Neural crest cell (in vitro differentiated cells): Measurements from ENCODE around the gene CASP2. TPM values are rescaled to one million over a fixed set of nuclear protein-coding genes. Genes with fewer than 3 reads are reported as not detected.

Experiments
- DNase-seq: peaks from one replicate; pipeline ENCODE4 v3.0.0; 2021; ENCODE audit warnings: low read depth, mixed read lengths, low spot score
- H3K27ac Mint-ChIP-seq: one replicate; pipeline ENCODE4 v1.8.0; 2021; ENCODE audit warnings: mild to moderate bottlenecking, mixed read lengths; ENCODE audit not compliant: unreplicated experiment
- H3K27me3 Mint-ChIP-seq: 2 replicates; pipeline ENCODE4 v1.8.0; 2021; ENCODE audit warnings: low read depth, mild to moderate bottlenecking, mixed read lengths
- H3K36me3 Mint-ChIP-seq: 2 replicates; pipeline ENCODE4 v1.8.0; 2021; ENCODE audit warnings: low read depth, mild to moderate bottlenecking, mixed read lengths
- H3K4me1 Mint-ChIP-seq: 2 replicates; pipeline ENCODE4 v1.8.0; 2021; ENCODE audit warnings: mixed read lengths
- H3K4me3 Mint-ChIP-seq: one replicate; pipeline ENCODE4 v1.8.0; 2021; ENCODE audit warnings: mild to moderate bottlenecking, mixed read lengths
- H3K9me3 Mint-ChIP-seq: 2 replicates; pipeline ENCODE4 v1.8.0; 2021; ENCODE audit warnings: mixed read lengths
- total RNA-seq: library from RNA; stranded (reverse); gene quantifications from 2 replicates; pipeline ENCODE4 v1.2.1, GENCODE V29; 2021
- TF ChIP-seq, protein P1 (sequence below): fragments of 200-600 bp; sonication (generic); conservative IDR thresholded peaks from 2 replicates; pipeline ENCODE4 v1.5.0; 2021; ENCODE audit warnings: antibody characterized with exemption, mild to moderate bottlenecking

The CASP2 gene
- total RNA-seq, 1 donor from 2014 or later = 76.2 TPM

DNA sequence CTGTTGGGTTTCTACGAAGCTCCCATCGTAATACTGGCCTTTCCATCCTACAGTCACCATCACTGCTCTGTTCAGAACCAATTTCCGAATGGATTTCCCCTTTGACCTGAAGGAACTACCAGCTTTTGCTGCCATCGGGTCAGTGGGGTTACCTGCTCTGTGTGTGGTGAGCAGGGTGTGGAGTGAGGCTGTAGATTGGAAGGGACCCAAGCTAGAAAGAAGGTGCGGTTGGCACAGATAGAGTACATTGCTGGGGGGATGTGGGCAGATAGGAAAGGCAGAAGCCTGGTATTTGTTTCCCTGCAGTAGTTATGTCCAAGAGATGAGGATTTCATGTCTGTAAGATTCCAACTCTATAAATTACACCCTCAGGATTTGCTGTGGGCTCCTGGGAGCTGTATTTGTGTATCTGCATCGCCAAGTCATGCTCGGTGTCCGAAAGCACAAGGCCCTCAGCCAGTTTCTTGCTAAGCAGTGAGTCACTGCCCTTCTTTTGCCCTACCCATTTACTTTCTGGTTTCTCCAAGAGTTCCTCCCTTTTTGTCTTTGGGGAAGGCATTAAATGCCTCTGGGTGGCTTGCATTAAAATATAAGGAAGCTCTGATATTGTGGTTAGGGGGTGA is 43.1 kb downstream of the CASP2 start:
- no peak for DNase-seq
- no peaks in the 10 kb centered on the region for H3K36me3 Mint-ChIP-seq
- no peaks in the 10 kb centered on the region for H3K4me1 Mint-ChIP-seq
- no peak overlapping the region for H3K4me3 Mint-ChIP-seq
- no peak overlapping the region for H3K27ac Mint-ChIP-seq
- peaks cover 4% of the 10 kb centered on the region for H3K27me3 Mint-ChIP-seq
- TF ChIP-seq, protein P1, sequence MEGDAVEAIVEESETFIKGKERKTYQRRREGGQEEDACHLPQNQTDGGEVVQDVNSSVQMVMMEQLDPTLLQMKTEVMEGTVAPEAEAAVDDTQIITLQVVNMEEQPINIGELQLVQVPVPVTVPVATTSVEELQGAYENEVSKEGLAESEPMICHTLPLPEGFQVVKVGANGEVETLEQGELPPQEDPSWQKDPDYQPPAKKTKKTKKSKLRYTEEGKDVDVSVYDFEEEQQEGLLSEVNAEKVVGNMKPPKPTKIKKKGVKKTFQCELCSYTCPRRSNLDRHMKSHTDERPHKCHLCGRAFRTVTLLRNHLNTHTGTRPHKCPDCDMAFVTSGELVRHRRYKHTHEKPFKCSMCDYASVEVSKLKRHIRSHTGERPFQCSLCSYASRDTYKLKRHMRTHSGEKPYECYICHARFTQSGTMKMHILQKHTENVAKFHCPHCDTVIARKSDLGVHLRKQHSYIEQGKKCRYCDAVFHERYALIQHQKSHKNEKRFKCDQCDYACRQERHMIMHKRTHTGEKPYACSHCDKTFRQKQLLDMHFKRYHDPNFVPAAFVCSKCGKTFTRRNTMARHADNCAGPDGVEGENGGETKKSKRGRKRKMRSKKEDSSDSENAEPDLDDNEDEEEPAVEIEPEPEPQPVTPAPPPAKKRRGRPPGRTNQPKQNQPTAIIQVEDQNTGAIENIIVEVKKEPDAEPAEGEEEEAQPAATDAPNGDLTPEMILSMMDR = no peak
- H3K9me3 Mint-ChIP-seq = no peaks in the 10 kb centered on the region

DNA sequence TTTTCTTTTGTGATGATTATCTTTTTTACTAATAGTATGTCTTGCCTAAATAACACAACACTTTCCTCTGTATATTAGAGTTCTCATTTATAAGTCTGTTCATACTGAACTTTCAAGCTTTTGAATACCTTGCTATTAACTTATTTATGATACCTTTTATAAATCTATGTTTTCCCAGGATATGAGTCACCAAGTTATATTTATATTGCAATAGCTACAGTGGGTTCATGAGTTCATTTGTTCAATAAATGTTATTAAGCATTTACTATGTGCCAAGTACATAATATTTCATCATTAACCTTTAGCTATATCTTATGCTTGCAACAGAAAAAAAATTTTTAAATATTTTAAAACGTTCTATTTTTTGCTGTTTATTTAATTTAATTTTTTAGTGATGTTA is 46.1 kb downstream of the CASP2 start:
- DNase-seq = no peak
- Mint-ChIP-seq H3K36me3 (no peaks in the 10 kb centered on the region), H3K9me3 (no peaks in the 10 kb centered on the region), H3K27ac (no peak overlapping the region), H3K27me3 (peaks cover 8% of the 10 kb centered on the region), H3K4me3 (no peak overlapping the region), H3K4me1 (no peaks in the 10 kb centered on the region)
- TF ChIP-seq, protein P1 = no peak

DNA sequence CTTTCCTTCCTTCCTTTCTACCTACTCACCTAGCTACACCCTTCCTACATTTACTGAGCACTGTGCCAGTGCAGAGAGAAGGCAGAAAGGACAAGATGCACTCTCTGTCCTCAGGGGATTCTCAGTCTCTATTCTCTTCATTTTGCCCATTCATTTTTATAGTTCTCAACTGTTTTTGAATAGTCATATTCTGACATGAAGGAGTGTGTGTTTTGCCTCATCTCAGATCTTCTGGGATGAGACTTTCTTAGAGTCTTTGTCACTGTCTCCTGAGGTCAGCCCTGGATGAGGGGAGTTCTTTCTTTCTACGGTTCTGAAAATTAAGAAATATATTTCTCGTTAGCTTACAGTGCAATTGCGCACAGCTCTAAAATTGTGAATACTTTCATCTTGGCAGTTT is 49.1 kb downstream of the CASP2 start:
- no peaks in the 10 kb centered on the region for H3K9me3 Mint-ChIP-seq
- H3K4me3 Mint-ChIP-seq = no peak overlapping the region
- TF ChIP-seq, protein P1 = no peak
- H3K4me1 Mint-ChIP-seq = no peaks in the 10 kb centered on the region
- H3K27ac Mint-ChIP-seq = no peak overlapping the region
- H3K27me3 Mint-ChIP-seq = peaks cover 11% of the 10 kb centered on the region
- H3K36me3 Mint-ChIP-seq = no peaks in the 10 kb centered on the region
- DNase-seq = no peak

DNA sequence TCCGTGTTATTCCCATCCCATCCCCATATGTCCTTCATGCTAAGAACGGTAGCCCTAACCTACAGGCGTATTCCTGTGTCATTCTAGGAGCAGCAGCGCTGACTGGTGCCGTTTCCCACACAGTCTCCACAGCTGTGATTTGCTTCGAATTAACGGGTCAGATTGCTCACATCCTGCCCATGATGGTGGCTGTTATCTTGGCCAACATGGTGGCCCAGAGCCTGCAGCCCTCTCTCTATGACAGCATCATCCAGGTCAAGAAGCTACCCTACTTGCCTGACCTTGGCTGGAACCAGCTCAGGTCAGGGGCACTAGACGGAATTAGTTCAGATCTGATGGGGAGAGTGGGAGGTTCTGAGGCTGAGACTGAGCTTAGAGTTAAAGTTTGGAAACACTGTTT is 53.7 kb downstream of the CASP2 start:
- TF ChIP-seq, protein P1 = no peak
- Mint-ChIP-seq H3K9me3 (no peaks in the 10 kb centered on the region), H3K4me3 (no peak overlapping the region), H3K27me3 (peaks cover 24% of the 10 kb centered on the region), H3K27ac (no peak overlapping the region), H3K4me1 (peaks cover 9% of the 10 kb centered on the region), H3K36me3 (no peaks in the 10 kb centered on the region)
- no peak for DNase-seq

DNA sequence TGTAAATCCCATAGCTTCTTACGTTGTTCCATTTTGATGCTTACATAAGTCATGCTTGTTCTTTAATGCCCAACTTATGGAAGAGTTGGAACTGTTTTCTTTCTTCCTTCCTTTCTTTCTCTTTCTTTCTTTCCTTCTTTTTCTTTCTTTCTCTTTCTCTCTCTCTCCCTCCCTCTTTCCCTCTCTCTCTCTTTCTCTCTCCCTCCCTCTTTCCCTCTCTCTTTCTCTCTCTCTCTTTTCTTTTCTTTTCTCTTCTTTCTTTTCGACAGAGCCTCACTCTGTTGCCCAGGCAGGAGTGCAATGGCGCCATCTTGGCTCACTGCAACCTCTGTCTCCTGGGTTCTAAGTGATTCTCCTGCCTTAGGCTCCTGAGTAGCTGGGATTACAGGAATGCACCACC is 55.4 kb downstream of the CASP2 start:
- H3K36me3 Mint-ChIP-seq = no peaks in the 10 kb centered on the region
- no peaks in the 10 kb centered on the region for H3K9me3 Mint-ChIP-seq
- no peak overlapping the region for H3K27ac Mint-ChIP-seq
- peaks cover 9% of the 10 kb centered on the region for H3K4me1 Mint-ChIP-seq
- DNase-seq = no peak
- H3K27me3 Mint-ChIP-seq = peaks cover 23% of the 10 kb centered on the region
- TF ChIP-seq, protein P1 = no peak
- H3K4me3 Mint-ChIP-seq = no peak overlapping the region
